ENCODE data around the gene NIT1. TPM values are rescaled to one million over a fixed set of nuclear protein-coding genes. Genes with fewer than 3 reads are reported as not detected.
A peak's percentile ranks its signal among the peaks of the same experiment; 100 is the strongest.

Gene NIT1
- total and polyA plus RNA-seq, 4 donors = 22.4 to 53.7 (median 48.5) TPM

DNA sequence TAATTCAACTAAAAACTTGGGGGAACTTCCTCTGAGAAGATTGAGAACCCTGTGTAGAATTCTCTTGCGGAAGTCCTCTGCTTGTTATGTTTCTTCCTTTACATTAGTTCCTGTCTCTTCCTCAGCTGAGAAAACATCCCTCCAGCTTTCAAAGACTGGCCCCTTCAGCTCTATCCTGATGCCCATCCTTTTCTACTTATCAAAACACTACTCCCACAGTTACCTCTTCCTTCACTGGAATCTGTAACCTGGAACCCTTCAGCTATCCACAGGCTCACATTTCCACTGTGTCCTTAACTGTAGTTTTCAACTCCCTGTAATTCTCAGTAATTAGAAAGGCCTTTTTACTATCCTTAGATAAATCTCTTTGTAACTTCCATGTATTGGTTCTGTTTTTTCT is 20.5 kb downstream of the NIT1 start:
- peaks cover 9% of the 10 kb centered on the region for H3K4me1 ChIP-seq (ENCODE audit: control insufficient read depth, insufficient read depth, low read length)
- no peaks in the 10 kb centered on the region for H3K9me3 ChIP-seq (ENCODE audit: control insufficient read depth, insufficient read depth, low read length)
- peaks cover 4% of the 10 kb centered on the region for H3K36me3 ChIP-seq (ENCODE audit: control insufficient read depth, insufficient read depth, low read length)
- no peak overlapping the region for H3K27ac ChIP-seq (ENCODE audit: low read depth, low read length)
- H3K4me3 ChIP-seq (ENCODE audit: low read depth, low read length) = no peak overlapping the region
- no peak for DNase-seq (ENCODE audit: low read depth in 4 of 6, low spot score in 6 of 6)
- H3K27me3 ChIP-seq (ENCODE audit: control insufficient read depth, insufficient read depth, low read length) = no peaks in the 10 kb centered on the region
- WGBS (ENCODE audit: insufficient coverage) = 63% methylated on average over 1 of the region's 1 CpG

DNA sequence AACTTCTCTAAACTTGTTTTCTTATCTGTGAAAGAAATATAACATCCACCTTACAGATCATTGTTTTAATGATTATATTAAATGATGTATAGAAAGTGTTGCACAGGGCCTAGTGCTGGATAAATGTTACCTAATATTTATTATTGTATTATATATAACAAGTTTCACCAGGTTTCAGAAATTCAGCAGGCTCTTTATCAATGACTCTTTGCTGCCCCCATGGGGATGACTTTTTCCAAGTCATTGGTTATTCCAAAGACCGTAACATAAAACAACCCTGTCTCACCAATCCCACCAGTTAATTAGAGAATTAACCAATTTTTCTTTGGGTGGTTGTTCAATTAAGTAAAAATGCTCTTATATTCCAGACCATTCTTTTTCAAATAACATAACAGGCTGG is 21.9 kb downstream of the NIT1 start:
- no peaks in the 10 kb centered on the region for H3K4me1 ChIP-seq (ENCODE audit: control insufficient read depth, insufficient read depth, low read length)
- DNase-seq (ENCODE audit: low read depth in 4 of 6, low spot score in 6 of 6) = peak in 2 of 6 donors; percentile 66 to 68
- no peaks in the 10 kb centered on the region for H3K27me3 ChIP-seq (ENCODE audit: control insufficient read depth, insufficient read depth, low read length)
- H3K36me3 ChIP-seq (ENCODE audit: control insufficient read depth, insufficient read depth, low read length) = peaks cover 4% of the 10 kb centered on the region
- H3K4me3 ChIP-seq (ENCODE audit: low read depth, low read length) = no peak overlapping the region
- WGBS (ENCODE audit: insufficient coverage) = no CpG with 5 or more reads among the region's 1 CpG
- no peak overlapping the region for H3K27ac ChIP-seq (ENCODE audit: low read depth, low read length)
- no peaks in the 10 kb centered on the region for H3K9me3 ChIP-seq (ENCODE audit: control insufficient read depth, insufficient read depth, low read length)

GRCh38 chr1:161140755-161141400 is 23.0 kb downstream of the NIT1 start:
- Histone ChIP-seq H3K27me3 (ENCODE audit: control insufficient read depth, insufficient read depth, low read length) (no peaks in the 10 kb centered on the region), H3K4me3 (ENCODE audit: low read depth, low read length) (no peak overlapping the region), H3K36me3 (ENCODE audit: control insufficient read depth, insufficient read depth, low read length) (peaks cover 4% of the 10 kb centered on the region), H3K9me3 (ENCODE audit: control insufficient read depth, insufficient read depth, low read length) (no peaks in the 10 kb centered on the region), H3K27ac (ENCODE audit: low read depth, low read length) (no peak overlapping the region), H3K4me1 (ENCODE audit: control insufficient read depth, insufficient read depth, low read length) (no peaks in the 10 kb centered on the region)
- DNase-seq (ENCODE audit: low read depth in 4 of 6, low spot score in 6 of 6) = no peak
- WGBS (ENCODE audit: insufficient coverage) = 95% methylated on average over 24 of the region's 29 CpGs

- Histone ChIP-seq H3K36me3 (ENCODE audit: control insufficient read depth, insufficient read depth, low read length) (peaks cover 4% of the 10 kb centered on the region), H3K9me3 (ENCODE audit: control insufficient read depth, insufficient read depth, low read length) (no peaks in the 10 kb centered on the region), H3K4me1 (ENCODE audit: control insufficient read depth, insufficient read depth, low read length) (no peaks in the 10 kb centered on the region), H3K27ac (ENCODE audit: low read depth, low read length) (no peak overlapping the region), H3K27me3 (ENCODE audit: control insufficient read depth, insufficient read depth, low read length) (no peaks in the 10 kb centered on the region), H3K4me3 (ENCODE audit: low read depth, low read length) (no peak overlapping the region)
- 67% methylated on average over 1 of the region's 3 CpGs for WGBS (ENCODE audit: insufficient coverage)
- no peak for DNase-seq (ENCODE audit: low read depth in 4 of 6, low spot score in 6 of 6)
Observed at GRCh38 chr1:161145832-161146231, 27.9 kb downstream of the NIT1 start.

- Histone ChIP-seq H3K4me1 (ENCODE audit: control insufficient read depth, insufficient read depth, low read length) (peaks cover 14% of the 10 kb centered on the region), H3K27me3 (ENCODE audit: control insufficient read depth, insufficient read depth, low read length) (no peaks in the 10 kb centered on the region), H3K4me3 (ENCODE audit: low read depth, low read length) (peak overlapping the region; percentile 88), H3K36me3 (ENCODE audit: control insufficient read depth, insufficient read depth, low read length) (peaks cover 9% of the 10 kb centered on the region), H3K9me3 (ENCODE audit: control insufficient read depth, insufficient read depth, low read length) (no peaks in the 10 kb centered on the region), H3K27ac (ENCODE audit: low read depth, low read length) (peak overlapping the region; percentile 95)
- DNase-seq (ENCODE audit: low read depth in 4 of 6, low spot score in 6 of 6) = no peak
- 87% methylated on average over 2 of the region's 9 CpGs for WGBS (ENCODE audit: insufficient coverage)
Observed at GRCh38 chr1:161153176-161153575, 35.3 kb downstream of the NIT1 start.

GRCh38 chr1:161153682-161154337 is 35.9 kb downstream of the NIT1 start, which contains the start of gene UFC1:
Gene UFC1 (plus strand): TSS chr1:161153978. CDS start chr1:161153998, 20 bp downstream.
- under 1% methylated on average over 27 of the region's 33 CpGs for WGBS (ENCODE audit: insufficient coverage)
- peak within 1 kb of the TSS; percentile 95 for H3K27ac ChIP-seq (ENCODE audit: low read depth, low read length)
- peaks cover 17% of the 10 kb centered on the region for H3K4me1 ChIP-seq (ENCODE audit: control insufficient read depth, insufficient read depth, low read length)
- H3K9me3 ChIP-seq (ENCODE audit: control insufficient read depth, insufficient read depth, low read length) = no peaks in the 10 kb centered on the region
- peaks cover 11% of the 10 kb centered on the region for H3K36me3 ChIP-seq (ENCODE audit: control insufficient read depth, insufficient read depth, low read length)
- peak in 5 of 6 donors; percentile 70 to 97 (median 95) for DNase-seq (ENCODE audit: low read depth in 4 of 6, low spot score in 6 of 6)
- no peaks in the 10 kb centered on the region for H3K27me3 ChIP-seq (ENCODE audit: control insufficient read depth, insufficient read depth, low read length)
- peak within 1 kb of the TSS; percentile 88 for H3K4me3 ChIP-seq (ENCODE audit: low read depth, low read length)

DNA sequence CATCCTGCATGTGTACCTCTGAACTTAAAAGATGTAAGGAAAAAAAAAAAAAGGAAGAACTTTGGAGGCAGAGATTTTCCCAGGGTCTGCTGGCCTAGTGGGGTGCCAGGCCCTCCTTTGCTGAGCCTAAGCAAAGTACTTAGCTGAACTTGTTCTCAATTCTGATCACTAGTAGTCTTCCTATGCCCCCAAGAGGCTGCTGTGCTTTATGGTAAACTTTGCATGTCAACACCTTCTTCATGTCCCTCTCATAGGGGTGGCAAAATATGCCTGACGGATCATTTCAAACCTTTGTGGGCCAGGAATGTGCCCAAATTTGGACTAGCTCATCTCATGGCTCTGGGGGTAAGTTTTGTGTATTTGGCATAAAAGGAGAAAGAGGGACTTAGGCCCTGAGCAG is 40.0 kb downstream of the NIT1 start:
- Histone ChIP-seq H3K9me3 (ENCODE audit: control insufficient read depth, insufficient read depth, low read length) (no peaks in the 10 kb centered on the region), H3K36me3 (ENCODE audit: control insufficient read depth, insufficient read depth, low read length) (peaks cover 36% of the 10 kb centered on the region), H3K4me1 (ENCODE audit: control insufficient read depth, insufficient read depth, low read length) (peaks cover 34% of the 10 kb centered on the region), H3K27me3 (ENCODE audit: control insufficient read depth, insufficient read depth, low read length) (no peaks in the 10 kb centered on the region), H3K27ac (ENCODE audit: low read depth, low read length) (no peak overlapping the region), H3K4me3 (ENCODE audit: low read depth, low read length) (no peak overlapping the region)
- 83% methylated on average over 1 of the region's 1 CpG for WGBS (ENCODE audit: insufficient coverage)
- no peak for DNase-seq (ENCODE audit: low read depth in 4 of 6, low spot score in 6 of 6)

DNA sequence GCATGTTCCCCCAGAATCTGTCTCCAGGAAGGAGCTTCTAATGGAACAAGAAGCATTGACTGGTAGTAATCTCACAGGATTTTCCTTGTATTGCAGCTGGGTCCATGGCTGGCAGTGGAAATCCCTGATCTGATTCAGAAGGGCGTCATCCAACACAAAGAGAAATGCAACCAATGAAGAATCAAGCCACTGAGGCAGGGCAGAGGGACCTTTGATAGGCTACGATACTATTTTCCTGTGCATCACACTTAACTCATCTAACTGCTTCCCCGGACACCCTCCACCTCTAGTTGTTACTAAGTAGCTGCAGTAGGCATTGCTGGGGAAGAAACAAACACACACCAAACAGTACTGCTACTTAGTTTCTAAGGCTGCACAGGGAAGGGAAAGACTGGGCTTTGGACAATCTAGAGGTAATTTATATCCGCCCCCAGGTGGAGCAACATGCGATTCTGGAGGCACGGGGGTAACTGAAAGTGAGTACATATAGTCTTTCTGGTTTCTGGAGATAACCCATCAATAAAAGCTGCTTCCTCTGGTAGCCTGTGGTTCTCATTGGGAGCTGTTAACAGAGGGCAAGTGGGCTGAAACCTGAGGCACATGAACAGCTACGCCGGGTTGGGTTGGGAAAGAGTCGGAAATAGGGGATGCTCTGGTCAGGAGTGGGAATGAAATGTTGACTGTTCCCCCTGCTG is 40.6 kb downstream of the NIT1 start:
- Histone ChIP-seq H3K4me1 (ENCODE audit: control insufficient read depth, insufficient read depth, low read length) (peaks cover 31% of the 10 kb centered on the region), H3K27me3 (ENCODE audit: control insufficient read depth, insufficient read depth, low read length) (no peaks in the 10 kb centered on the region), H3K4me3 (ENCODE audit: low read depth, low read length) (peak overlapping the region; percentile 94), H3K9me3 (ENCODE audit: control insufficient read depth, insufficient read depth, low read length) (no peaks in the 10 kb centered on the region), H3K36me3 (ENCODE audit: control insufficient read depth, insufficient read depth, low read length) (peaks cover 42% of the 10 kb centered on the region), H3K27ac (ENCODE audit: low read depth, low read length) (peak overlapping the region; percentile 79)
- 68% methylated on average over 3 of the region's 9 CpGs for WGBS (ENCODE audit: insufficient coverage)
- no peak for DNase-seq (ENCODE audit: low read depth in 4 of 6, low spot score in 6 of 6)

DNA sequence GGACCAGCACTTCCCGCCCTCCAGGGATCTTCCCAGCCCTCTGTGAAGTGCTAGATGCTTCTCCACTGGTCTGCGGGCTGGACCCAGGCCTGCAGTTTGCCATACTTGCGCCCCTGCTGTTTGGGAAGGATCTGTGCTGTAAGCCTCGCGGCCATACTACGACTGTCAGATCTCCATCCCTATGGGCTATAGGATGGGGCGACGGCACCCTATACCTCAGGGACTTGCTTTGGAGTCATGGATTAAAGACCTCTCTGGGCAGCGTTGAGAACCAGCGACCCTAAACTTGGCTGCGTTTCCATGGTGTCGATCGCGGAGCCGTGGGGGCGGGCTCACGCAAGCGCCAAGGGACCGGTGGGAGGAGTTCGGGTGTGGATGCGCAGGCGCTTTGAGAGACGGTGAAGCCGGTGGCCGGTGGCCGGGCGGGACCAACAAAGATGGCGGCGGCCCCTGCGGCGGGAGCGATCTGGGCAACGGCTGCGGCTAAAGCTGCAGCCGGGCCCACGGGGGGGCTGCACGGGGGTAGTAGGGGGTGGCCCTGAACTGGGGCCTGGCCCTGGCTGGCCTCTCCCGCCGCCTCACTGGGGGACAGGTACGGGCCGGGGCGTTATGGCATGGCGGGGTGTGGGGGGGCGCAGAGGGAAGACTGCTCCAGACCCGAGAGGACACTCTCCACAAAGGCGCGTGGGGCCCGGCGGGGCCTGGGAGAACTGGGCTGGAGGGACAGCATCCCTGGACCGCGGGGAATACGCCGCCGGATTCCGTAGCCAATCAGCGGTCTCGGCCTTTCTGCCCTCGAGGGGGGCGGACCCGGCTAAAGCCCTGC is 41.4 kb downstream of the NIT1 start, which contains the start of gene USP21:
TSS of gene USP21 (plus strand) at position 414 of the 826 bp plus-strand sequence. CDS start 1,141 bp downstream, outside the sequence.
- under 1% methylated on average over 53 of the region's 60 CpGs for WGBS (ENCODE audit: insufficient coverage)
- Histone ChIP-seq H3K4me1 (ENCODE audit: control insufficient read depth, insufficient read depth, low read length) (peaks cover 29% of the 10 kb centered on the region), H3K9me3 (ENCODE audit: control insufficient read depth, insufficient read depth, low read length) (no peaks in the 10 kb centered on the region), H3K27ac (ENCODE audit: low read depth, low read length) (peak within 1 kb of the TSS; percentile 79), H3K36me3 (ENCODE audit: control insufficient read depth, insufficient read depth, low read length) (peaks cover 48% of the 10 kb centered on the region), H3K4me3 (ENCODE audit: low read depth, low read length) (peak within 1 kb of the TSS; percentile 94), H3K27me3 (ENCODE audit: control insufficient read depth, insufficient read depth, low read length) (no peaks in the 10 kb centered on the region)
- peak; percentile 90 to 98 (median 94) for DNase-seq (ENCODE audit: low read depth in 4 of 6, low spot score in 6 of 6)
